Panc1 (cell line): ENCODE results near the gene ZNF282. TPM values are rescaled to one million over a fixed set of nuclear protein-coding genes. Genes with fewer than 3 reads are reported as not detected.
"Not testable (repeated sequence)": the region's sequence is repeated elsewhere in the genome, so short reads cannot be mapped to it uniquely, and the experiment has no call there.

Experiments used
- ATAC-seq: fragments of 200-7000 bp; cut with Tn5 transposase; 2 replicates; pipeline ENCODE4 v1.9.1; 2020; ENCODE audit warnings: mild to moderate bottlenecking, moderate library complexity
- BruUV-seq: library from RNA; stranded (reverse); fragments of 400-500 nt; replicated peaks from 2 replicates; lab custom pipeline; 2021; lab: Mats Ljungman, UMichigan
- CTCF ChIA-PET: fragments of 300-600 bp; sonication (Branson Sonifier 250); formaldehyde crosslinking; loops from one replicate; lab custom pipeline; 2022; ENCODE audit warnings: antibody characterized with exemption; lab: Charles Lee
- POLR2A ChIA-PET: fragments of 300-600 bp; sonication (Branson Sonifier 250); formaldehyde crosslinking; loops from one replicate; lab custom pipeline; 2022; ENCODE audit warnings: antibody characterized with exemption; lab: Charles Lee
- DNase-seq: peaks from one replicate; pipeline ENCODE4 v3.0.0-alpha.2; 2010; ENCODE audit warnings: low read depth, low spot score
- H3K27ac ChIP-seq: 2 replicates; pipeline ENCODE4 v1.5.1; 2011; ENCODE audit warnings: mild to moderate bottlenecking, low read length, inconsistent platforms
- H3K27me3 ChIP-seq: fragments of 200-500 bp; sonication (Bioruptor generic); 2 replicates; pipeline ENCODE4 v1.6.0; 2014; ENCODE audit warnings: low read length, inconsistent platforms; ENCODE audit not compliant: control insufficient read depth, insufficient read depth
- H3K36me3 ChIP-seq: fragments of 200-500 bp; sonication (Bioruptor generic); 2 replicates; pipeline ENCODE4 v1.5.1; 2014; ENCODE audit warnings: inconsistent platforms, mild to moderate bottlenecking, low read length, moderate library complexity; ENCODE audit not compliant: control insufficient read depth, insufficient read depth
- H3K4me1 ChIP-seq: 2 replicates; pipeline ENCODE4 v1.5.1; 2011; ENCODE audit warnings: inconsistent platforms, mild to moderate bottlenecking, low read length, moderate library complexity; ENCODE audit not compliant: control insufficient read depth, insufficient read depth
- H3K4me3 ChIP-seq, 2 experiments: 2 replicates each; pipeline ENCODE4 v1.5.1; 2011 to 2012; ENCODE audit warnings: low read depth in 2 of 2, low read length in 2 of 2, mild to moderate bottlenecking in 2 of 2, inconsistent platforms in 1 of 2, moderate library complexity in 1 of 2
- H3K9me3 ChIP-seq: fragments of 200-500 bp; sonication (Bioruptor generic); 2 replicates; pipeline ENCODE4 v1.5.1; 2014; ENCODE audit warnings: low read depth, mild to moderate bottlenecking, inconsistent platforms, low read length, moderate library complexity; ENCODE audit not compliant: control insufficient read depth, insufficient read depth
- POLR2AphosphoS5 ChIP-seq: IDR thresholded peaks from 2 replicates; pipeline ENCODE4 v1.6.1; 2012; ENCODE audit warnings: mild to moderate bottlenecking, low read depth, low read length, moderate library complexity
- SIN3A ChIP-seq: IDR thresholded peaks from 2 replicates; pipeline ENCODE4 v1.6.1; 2012; ENCODE audit warnings: low read depth, mild to moderate bottlenecking, low read length, moderate library complexity, borderline replicate concordance; ENCODE audit not compliant: insufficient read depth
- TCF7L2 ChIP-seq: IDR thresholded peaks from 2 replicates; pipeline ENCODE4 v1.6.1; 2011; ENCODE audit warnings: mild to moderate bottlenecking, low read depth, low read length, inconsistent platforms
- in situ Hi-C: cut with HindIII; loops from 2 replicates; pipeline ENCODE4 v1.10.0; 2016; ENCODE audit warnings: low sequenced_read_pairs, low pct_unique_long_range_greater_than_20kb
- intact Hi-C: fragments of 100-400 bp; cut with micrococcal nuclease; formaldehyde crosslinking; loops from one replicate; pipeline ENCODE4 v1.10.0; 2022; ENCODE audit not compliant: unreplicated experiment
- total RNA-seq: library from RNA; stranded (reverse); gene quantifications from one replicate; pipeline ENCODE4 v1.2.1, GENCODE V29; 2021; ENCODE audit not compliant: unreplicated experiment
- TF ChIP-seq, protein P1 (sequence below): fragments of 450-650 bp; IDR thresholded peaks from 2 replicates; pipeline ENCODE4 v1.5.1; 2017; ENCODE audit warnings: mild to moderate bottlenecking
- TF ChIP-seq, protein P2 (sequence below), 2 experiments: IDR thresholded peaks; 2 replicates each; pipeline ENCODE4 v1.6.1; 2011 to 2012; ENCODE audit warnings: low read depth in 2 of 2, control low read depth in 1 of 2, low read length in 1 of 2, mild to moderate bottlenecking in 1 of 2, moderate library complexity in 1 of 2; ENCODE audit not compliant: insufficient read depth in 1 of 2

The ZNF282 gene
- total RNA-seq, 1 experiment from 2014 or later, result 31.6 TPM

DNA sequence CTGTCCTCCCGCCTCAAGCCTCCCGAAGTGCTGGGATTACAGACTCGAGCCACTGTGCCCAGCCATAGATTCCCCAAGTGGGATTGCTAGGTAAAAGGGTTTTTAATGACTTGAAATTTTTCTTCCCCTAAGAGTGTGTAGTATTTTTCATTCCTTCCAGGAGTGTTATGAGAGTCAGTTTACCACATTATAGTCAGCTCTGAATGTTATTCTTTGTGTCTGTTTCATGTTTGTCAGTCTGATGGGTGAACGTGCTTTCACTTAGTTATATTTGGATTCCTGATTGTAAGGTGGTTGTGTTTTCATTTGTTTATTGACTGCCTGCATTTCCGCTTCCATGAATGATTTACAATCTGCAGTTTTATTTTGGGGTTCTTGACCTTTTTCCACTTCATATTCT is 50.4 kb downstream of the ZNF282 start:
- intact Hi-C loops (no loop called here), in situ Hi-C loops (no loop called here)
- ATAC-seq (no peak), DNase-seq (no peak)
- H3K4me3 ChIP-seq, result no peak overlapping the region
- TF ChIP-seq TCF7L2, result no peak
- TF ChIP-seq, protein P1, sequence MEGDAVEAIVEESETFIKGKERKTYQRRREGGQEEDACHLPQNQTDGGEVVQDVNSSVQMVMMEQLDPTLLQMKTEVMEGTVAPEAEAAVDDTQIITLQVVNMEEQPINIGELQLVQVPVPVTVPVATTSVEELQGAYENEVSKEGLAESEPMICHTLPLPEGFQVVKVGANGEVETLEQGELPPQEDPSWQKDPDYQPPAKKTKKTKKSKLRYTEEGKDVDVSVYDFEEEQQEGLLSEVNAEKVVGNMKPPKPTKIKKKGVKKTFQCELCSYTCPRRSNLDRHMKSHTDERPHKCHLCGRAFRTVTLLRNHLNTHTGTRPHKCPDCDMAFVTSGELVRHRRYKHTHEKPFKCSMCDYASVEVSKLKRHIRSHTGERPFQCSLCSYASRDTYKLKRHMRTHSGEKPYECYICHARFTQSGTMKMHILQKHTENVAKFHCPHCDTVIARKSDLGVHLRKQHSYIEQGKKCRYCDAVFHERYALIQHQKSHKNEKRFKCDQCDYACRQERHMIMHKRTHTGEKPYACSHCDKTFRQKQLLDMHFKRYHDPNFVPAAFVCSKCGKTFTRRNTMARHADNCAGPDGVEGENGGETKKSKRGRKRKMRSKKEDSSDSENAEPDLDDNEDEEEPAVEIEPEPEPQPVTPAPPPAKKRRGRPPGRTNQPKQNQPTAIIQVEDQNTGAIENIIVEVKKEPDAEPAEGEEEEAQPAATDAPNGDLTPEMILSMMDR, result no peak
- TF ChIP-seq SIN3A, result no peak
- no TSS peak for BruUV-seq
- H3K27me3 ChIP-seq, result no peaks in the 10 kb centered on the region
- H3K27ac ChIP-seq, result no peak overlapping the region
- CTCF ChIA-PET, result no interaction called here
- H3K9me3 ChIP-seq, result peaks cover 8% of the 10 kb centered on the region
- no peaks in the 10 kb centered on the region for H3K36me3 ChIP-seq
- POLR2A ChIA-PET, result no interaction called here
- H3K4me1 ChIP-seq, result no peaks in the 10 kb centered on the region

GRCh38 chr7:149248777-149249176 is 53.4 kb downstream of the ZNF282 start:
- H3K4me3 ChIP-seq, result no peak overlapping the region
- no TSS peak for BruUV-seq

DNA sequence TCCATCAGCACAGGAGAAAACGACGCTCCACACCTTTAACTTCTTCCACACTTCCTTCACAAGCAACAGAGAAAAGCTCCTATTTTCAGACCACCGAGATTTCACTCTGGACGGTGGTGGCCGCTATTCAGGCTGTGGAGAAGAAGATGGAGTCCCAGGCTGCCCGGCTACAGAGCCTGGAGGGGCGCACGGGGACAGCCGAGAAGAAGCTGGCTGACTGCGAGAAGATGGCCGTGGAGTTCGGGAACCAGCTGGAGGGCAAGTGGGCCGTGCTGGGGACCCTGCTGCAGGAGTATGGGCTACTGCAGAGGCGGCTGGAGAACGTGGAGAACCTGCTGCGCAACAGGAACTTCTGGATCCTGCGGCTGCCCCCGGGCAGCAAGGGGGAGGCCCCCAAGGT is 54.8 kb downstream of the ZNF282 start:
- POLR2A ChIA-PET, result interaction anchor here (0.7 kb wide), 1 partner anchor 64 kb away, joined by 5 read pairs; no protein-coding TSS in a partner anchor
- ATAC-seq, DNase-seq, H3K27ac ChIP-seq, CTCF ChIA-PET, BruUV-seq, intact Hi-C loops, H3K9me3 ChIP-seq, in situ Hi-C loops, H3K36me3 ChIP-seq, H3K27me3 ChIP-seq, H3K4me3 ChIP-seq, H3K4me1 ChIP-seq: not testable (repeated sequence)

More at GRCh38 chr7:149248777-149249176, 53.4 kb downstream of the ZNF282 start:
- ChIA-PET POLR2A (no interaction called here), CTCF (interaction anchor here (0.5 kb wide), 1 partner anchor 11 kb away, joined by 4 read pairs; no protein-coding TSS in a partner anchor)
- intact Hi-C loops (no loop called here), in situ Hi-C loops (no loop called here)
- DNase-seq (no peak), ATAC-seq (no peak)
- Histone ChIP-seq H3K9me3 (no peaks in the 10 kb centered on the region), H3K36me3 (no peaks in the 10 kb centered on the region), H3K4me1 (no peaks in the 10 kb centered on the region), H3K27ac (no peak overlapping the region), H3K27me3 (no peaks in the 10 kb centered on the region)
- TF ChIP-seq SIN3A, result no peak
- TF ChIP-seq TCF7L2, result no peak
- no peak for TF ChIP-seq POLR2AphosphoS5
- TF ChIP-seq, protein P2, sequence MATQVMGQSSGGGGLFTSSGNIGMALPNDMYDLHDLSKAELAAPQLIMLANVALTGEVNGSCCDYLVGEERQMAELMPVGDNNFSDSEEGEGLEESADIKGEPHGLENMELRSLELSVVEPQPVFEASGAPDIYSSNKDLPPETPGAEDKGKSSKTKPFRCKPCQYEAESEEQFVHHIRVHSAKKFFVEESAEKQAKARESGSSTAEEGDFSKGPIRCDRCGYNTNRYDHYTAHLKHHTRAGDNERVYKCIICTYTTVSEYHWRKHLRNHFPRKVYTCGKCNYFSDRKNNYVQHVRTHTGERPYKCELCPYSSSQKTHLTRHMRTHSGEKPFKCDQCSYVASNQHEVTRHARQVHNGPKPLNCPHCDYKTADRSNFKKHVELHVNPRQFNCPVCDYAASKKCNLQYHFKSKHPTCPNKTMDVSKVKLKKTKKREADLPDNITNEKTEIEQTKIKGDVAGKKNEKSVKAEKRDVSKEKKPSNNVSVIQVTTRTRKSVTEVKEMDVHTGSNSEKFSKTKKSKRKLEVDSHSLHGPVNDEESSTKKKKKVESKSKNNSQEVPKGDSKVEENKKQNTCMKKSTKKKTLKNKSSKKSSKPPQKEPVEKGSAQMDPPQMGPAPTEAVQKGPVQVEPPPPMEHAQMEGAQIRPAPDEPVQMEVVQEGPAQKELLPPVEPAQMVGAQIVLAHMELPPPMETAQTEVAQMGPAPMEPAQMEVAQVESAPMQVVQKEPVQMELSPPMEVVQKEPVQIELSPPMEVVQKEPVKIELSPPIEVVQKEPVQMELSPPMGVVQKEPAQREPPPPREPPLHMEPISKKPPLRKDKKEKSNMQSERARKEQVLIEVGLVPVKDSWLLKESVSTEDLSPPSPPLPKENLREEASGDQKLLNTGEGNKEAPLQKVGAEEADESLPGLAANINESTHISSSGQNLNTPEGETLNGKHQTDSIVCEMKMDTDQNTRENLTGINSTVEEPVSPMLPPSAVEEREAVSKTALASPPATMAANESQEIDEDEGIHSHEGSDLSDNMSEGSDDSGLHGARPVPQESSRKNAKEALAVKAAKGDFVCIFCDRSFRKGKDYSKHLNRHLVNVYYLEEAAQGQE (IDR thresholded peaks at IDR 0.05; ENCODE audit: insufficient read depth in 1 of 2, low read depth in 2 of 2, low read length in 1 of 2), result no peak
- TF ChIP-seq, protein P1, result no peak

DNA sequence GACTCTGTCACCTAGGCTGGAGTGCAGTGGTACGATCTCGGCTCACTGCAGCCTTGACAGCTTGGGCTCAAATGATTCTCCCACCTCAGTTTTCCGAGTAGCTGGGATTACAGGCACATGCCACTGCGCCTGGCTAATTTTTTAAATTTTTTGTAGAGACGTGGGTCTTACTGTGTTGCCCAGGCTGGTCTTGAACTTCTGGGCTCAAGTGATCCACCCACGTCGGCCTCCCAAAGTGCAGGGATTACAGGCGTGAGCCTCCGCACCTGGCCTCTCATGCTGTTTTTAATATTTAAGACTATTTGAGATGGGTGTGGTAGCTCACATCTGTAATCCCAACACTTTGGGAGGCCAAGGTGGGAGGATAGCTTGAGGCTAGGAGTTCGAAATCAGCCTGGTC is 56.2 kb downstream of the ZNF282 start:
- ChIA-PET CTCF (interaction anchor here (0.7 kb wide), 1 partner anchor 15 kb away, joined by 8 read pairs; no protein-coding TSS in a partner anchor), POLR2A (interaction anchor here (0.7 kb wide), 1 partner anchor 14 kb away, joined by 9 read pairs; no protein-coding TSS in a partner anchor)
- H3K4me1 ChIP-seq, H3K27me3 ChIP-seq, ATAC-seq, intact Hi-C loops, in situ Hi-C loops, DNase-seq, BruUV-seq, H3K4me3 ChIP-seq, H3K9me3 ChIP-seq, H3K36me3 ChIP-seq, H3K27ac ChIP-seq: not testable (repeated sequence)
